ENCODE results near the gene MCF2L. TPM values are rescaled to one million over a fixed set of nuclear protein-coding genes. Genes with fewer than 3 reads are reported as not detected.

MCF2L gene
- total RNA-seq, 4 donors from 2014 or later: 18.3 to 52.6 (median 29.9) TPM

DNA sequence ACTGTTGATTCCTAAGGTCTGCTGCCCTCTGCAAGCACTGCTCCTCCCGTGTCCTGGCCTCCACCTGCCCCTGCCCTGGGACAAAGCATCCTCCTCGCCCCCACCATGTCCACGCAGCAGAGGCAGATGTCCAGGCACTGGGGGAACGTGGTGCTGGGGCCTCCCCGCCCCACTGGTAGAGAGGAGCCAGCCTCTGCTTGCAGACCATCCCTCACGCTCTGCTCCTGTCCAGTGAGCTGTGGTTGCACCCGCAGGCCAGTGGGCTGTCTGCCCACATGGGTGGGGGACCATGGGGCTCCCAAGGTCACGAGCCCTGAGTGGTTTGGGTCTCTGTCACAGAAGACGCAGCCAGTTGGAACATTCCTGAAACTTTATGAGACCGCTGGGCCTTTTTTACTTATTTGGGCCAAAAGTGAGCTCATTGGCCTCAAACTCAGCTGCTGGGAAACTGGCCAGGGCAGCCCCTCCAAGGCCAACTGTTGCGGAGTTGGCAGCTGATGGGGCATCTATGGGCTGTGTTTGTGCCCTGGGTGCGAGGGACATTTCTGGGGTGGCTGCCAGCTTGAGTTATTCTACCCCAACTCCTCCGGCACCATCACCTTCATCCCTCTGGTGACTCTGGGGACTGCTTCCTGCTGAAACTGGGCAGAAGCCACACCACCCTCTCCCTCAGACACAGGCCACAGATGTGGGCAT is 71.7 kb downstream of the MCF2L start:
- Histone ChIP-seq H3K4me1 (no peaks in the 10 kb centered on the region), H3K9me3 (no peaks in the 10 kb centered on the region), H3K27me3 (peaks cover 13% of the 10 kb centered on the region), H3K27ac (no peak overlapping the region), H3K36me3 (no peaks in the 10 kb centered on the region), H3K4me3 (no peak overlapping the region)
- no peak for ATAC-seq
- 73% methylated on average over 2 of the region's 13 CpGs; no CpG with 5 or more reads in 1 of the 2 donors for WGBS, 2 donors (ENCODE audit: low coverage in 1 of 2)
- TF ChIP-seq EP300 (IDR thresholded peaks at IDR 0.05) (no peak), POLR2AphosphoS5 (IDR thresholded peaks at IDR 0.05) (no peak), POLR2A (IDR thresholded peaks at IDR 0.05) (no peak)
- TF ChIP-seq, protein P1, sequence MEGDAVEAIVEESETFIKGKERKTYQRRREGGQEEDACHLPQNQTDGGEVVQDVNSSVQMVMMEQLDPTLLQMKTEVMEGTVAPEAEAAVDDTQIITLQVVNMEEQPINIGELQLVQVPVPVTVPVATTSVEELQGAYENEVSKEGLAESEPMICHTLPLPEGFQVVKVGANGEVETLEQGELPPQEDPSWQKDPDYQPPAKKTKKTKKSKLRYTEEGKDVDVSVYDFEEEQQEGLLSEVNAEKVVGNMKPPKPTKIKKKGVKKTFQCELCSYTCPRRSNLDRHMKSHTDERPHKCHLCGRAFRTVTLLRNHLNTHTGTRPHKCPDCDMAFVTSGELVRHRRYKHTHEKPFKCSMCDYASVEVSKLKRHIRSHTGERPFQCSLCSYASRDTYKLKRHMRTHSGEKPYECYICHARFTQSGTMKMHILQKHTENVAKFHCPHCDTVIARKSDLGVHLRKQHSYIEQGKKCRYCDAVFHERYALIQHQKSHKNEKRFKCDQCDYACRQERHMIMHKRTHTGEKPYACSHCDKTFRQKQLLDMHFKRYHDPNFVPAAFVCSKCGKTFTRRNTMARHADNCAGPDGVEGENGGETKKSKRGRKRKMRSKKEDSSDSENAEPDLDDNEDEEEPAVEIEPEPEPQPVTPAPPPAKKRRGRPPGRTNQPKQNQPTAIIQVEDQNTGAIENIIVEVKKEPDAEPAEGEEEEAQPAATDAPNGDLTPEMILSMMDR (IDR thresholded peaks at IDR 0.05): no peak

- Histone ChIP-seq H3K36me3 (no peaks in the 10 kb centered on the region), H3K4me1 (no peaks in the 10 kb centered on the region), H3K27me3 (peaks cover 15% of the 10 kb centered on the region), H3K9me3 (no peaks in the 10 kb centered on the region), H3K27ac (no peak overlapping the region), H3K4me3 (no peak overlapping the region)
- TF ChIP-seq POLR2A (IDR thresholded peaks at IDR 0.05): no peak
- no peak for TF ChIP-seq EP300 (IDR thresholded peaks at IDR 0.05)
- TF ChIP-seq, protein P1 (IDR thresholded peaks at IDR 0.05): no peak
- no peak for TF ChIP-seq POLR2AphosphoS5 (IDR thresholded peaks at IDR 0.05)
- no CpG with 5 or more reads among the region's 11 CpGs for WGBS, 2 donors (ENCODE audit: low coverage in 1 of 2)
- no peak for ATAC-seq
Observed at GRCh38 chr13:113041293-113041690, 72.3 kb downstream of the MCF2L start.

DNA sequence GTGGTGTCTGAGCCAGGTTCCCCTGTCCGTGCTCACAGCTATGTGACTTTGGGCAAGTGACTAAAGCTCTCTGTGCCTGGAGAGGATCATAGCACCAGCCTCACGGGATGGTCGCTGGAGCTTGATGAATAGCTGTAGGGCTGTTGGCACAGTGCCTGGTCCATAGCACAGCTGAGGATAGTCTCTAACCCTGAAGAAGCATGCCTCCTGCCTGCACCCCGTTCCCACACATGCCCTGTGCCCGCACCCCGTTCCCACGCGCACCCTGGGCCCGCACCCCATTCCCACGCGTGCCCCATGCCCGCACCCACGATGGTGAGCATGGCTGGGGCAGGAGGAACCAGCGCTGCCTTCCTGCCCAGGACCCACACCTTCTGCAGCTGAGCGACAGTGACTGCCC is 72.9 kb downstream of the MCF2L start:
- WGBS, 2 donors (ENCODE audit: low coverage in 1 of 2): 67 to 87% methylated on average over 3 to 8 of the region's 15 CpGs
- Histone ChIP-seq H3K36me3 (peaks cover 0 to 3% of the 10 kb centered on the region in 2 donors), H3K4me3 (no peak overlapping the region), H3K9me3 (no peaks in the 10 kb centered on the region), H3K4me1 (no peaks in the 10 kb centered on the region), H3K27ac (no peak overlapping the region), H3K27me3 (peaks cover 15% of the 10 kb centered on the region)
- ATAC-seq: no peak
- no peak for TF ChIP-seq POLR2AphosphoS5 (IDR thresholded peaks at IDR 0.05)
- no peak for TF ChIP-seq EP300 (IDR thresholded peaks at IDR 0.05)
- no peak for TF ChIP-seq POLR2A (IDR thresholded peaks at IDR 0.05)
- TF ChIP-seq, protein P1 (IDR thresholded peaks at IDR 0.05): no peak

DNA sequence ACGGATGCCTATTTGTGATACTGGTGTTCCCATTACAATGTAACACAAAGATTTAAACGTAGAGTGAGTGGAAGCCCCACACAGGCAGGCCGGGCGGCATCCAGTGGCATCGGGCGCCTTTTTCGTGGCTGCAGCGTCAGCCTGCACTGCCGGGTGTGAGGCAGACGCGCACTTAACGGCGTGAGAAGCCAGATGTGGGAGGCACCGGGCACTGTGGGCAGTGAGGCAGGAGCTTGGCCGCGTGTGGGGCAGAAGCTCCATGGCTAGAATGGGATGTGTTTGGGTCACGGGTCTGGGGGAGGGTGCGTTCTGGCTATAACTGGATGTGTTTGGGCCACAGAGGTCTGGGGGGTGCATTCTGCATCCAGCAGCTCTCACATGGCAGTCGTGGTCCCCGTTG is 73.4 kb downstream of the MCF2L start:
- no peaks in the 10 kb centered on the region for H3K9me3 ChIP-seq
- no peak overlapping the region for H3K27ac ChIP-seq
- peaks cover 0 to 4% of the 10 kb centered on the region in 2 donors for H3K36me3 ChIP-seq
- H3K4me1 ChIP-seq: no peaks in the 10 kb centered on the region
- H3K27me3 ChIP-seq: peaks cover 15% of the 10 kb centered on the region
- 87 to 98% methylated on average over 7 to 18 of the region's 20 CpGs for WGBS, 2 donors (ENCODE audit: low coverage in 1 of 2)
- TF ChIP-seq POLR2A (IDR thresholded peaks at IDR 0.05) (no peak), EP300 (IDR thresholded peaks at IDR 0.05) (no peak), POLR2AphosphoS5 (IDR thresholded peaks at IDR 0.05) (no peak)
- TF ChIP-seq, protein P1 (IDR thresholded peaks at IDR 0.05): no peak
- no peak overlapping the region for H3K4me3 ChIP-seq
- ATAC-seq: no peak

- 74 to 80% methylated on average over 3 to 4 of the region's 20 CpGs for WGBS, 2 donors (ENCODE audit: low coverage in 1 of 2)
- H3K27ac ChIP-seq: no peak overlapping the region
- no peak overlapping the region for H3K4me3 ChIP-seq
- TF ChIP-seq POLR2A (IDR thresholded peaks at IDR 0.05): no peak
- no peak for TF ChIP-seq EP300 (IDR thresholded peaks at IDR 0.05)
- TF ChIP-seq POLR2AphosphoS5 (IDR thresholded peaks at IDR 0.05): no peak
- TF ChIP-seq, protein P1 (IDR thresholded peaks at IDR 0.05): no peak
- ATAC-seq: no peak
- H3K36me3 ChIP-seq: peaks cover 0 to 4% of the 10 kb centered on the region in 2 donors
- H3K9me3 ChIP-seq: no peaks in the 10 kb centered on the region
- peaks cover 15% of the 10 kb centered on the region for H3K27me3 ChIP-seq
- H3K4me1 ChIP-seq: no peaks in the 10 kb centered on the region
Observed at GRCh38 chr13:113043001-113043630, 74.1 kb downstream of the MCF2L start.
